ENCODE data around the gene CLTC. TPM values are rescaled to one million over a fixed set of nuclear protein-coding genes. Genes with fewer than 3 reads are reported as not detected.

The CLTC gene
- total and polyA plus RNA-seq, 2 of the 13 experiments (the other 11 are each of a cell fraction or from before 2014, with no cell fraction given): 134 to 283 TPM

GRCh38 chr17:59619298-59620063 lies at the start of gene CLTC (continued):
- TF ChIP-seq GATAD2A (CRISPR knock-in tag; IDR thresholded peaks at IDR 0.05) (peak; percentile 80), KDM1A (CRISPR knock-in tag; IDR thresholded peaks at IDR 0.05) (peak; percentile 61; the same call in 1 of the 2 replicates), ZSCAN20 (CRISPR knock-in tag; IDR thresholded peaks at IDR 0.05; ENCODE audit: borderline replicate concordance) (peak; percentile 67; the same call in 1 of the 2 replicates), PAX8 (CRISPR knock-in tag; IDR thresholded peaks at IDR 0.05; ENCODE audit: borderline replicate concordance) (no peak), BORCS8-MEF2B (CRISPR knock-in tag; IDR thresholded peaks at IDR 0.05) (peak; percentile 60), ZFYVE20 (CRISPR knock-in tag; IDR thresholded peaks at IDR 0.05; ENCODE audit: borderline replicate concordance, low read depth) (no peak; the same call in 1 of the 2 replicates), ZNF761 (CRISPR knock-in tag; conservative IDR thresholded peaks at IDR 0.05) (peak; percentile 97), JUND (CRISPR knock-in tag; IDR thresholded peaks at IDR 0.05) (peak; percentile 35; the same call in 1 of the 2 replicates), KLF16 (CRISPR knock-in tag; IDR thresholded peaks at IDR 0.05) (peak; percentile 74 to 97; a peak in 2 of 4 replicates), FIP1L1 (IDR thresholded peaks at IDR 0.05; ENCODE audit: borderline replicate concordance, insufficient read depth, low read depth, low read length) (peak; percentile 87; the same call in 1 of the 2 replicates), ZNF749 (CRISPR knock-in tag; IDR thresholded peaks at IDR 0.05; ENCODE audit: borderline replicate concordance) (peak; percentile 75; the same call in 1 of the 2 replicates), ZNF136 (CRISPR knock-in tag; IDR thresholded peaks at IDR 0.05; ENCODE audit: low read depth) (no peak; the same call in none of the 2 replicates), ZNF138 (CRISPR knock-in tag; IDR thresholded peaks at IDR 0.05; ENCODE audit: low read depth) (peak; percentile 96), HNRNPH1 (optimal IDR thresholded peaks at IDR 0.05; ENCODE audit: low read depth, low read length) (no peak), ZBTB3 (CRISPR knock-in tag; IDR thresholded peaks at IDR 0.05; ENCODE audit: borderline replicate concordance, low read depth) (peak; percentile 89; the same call in 1 of the 2 replicates), GTF3A (CRISPR knock-in tag; conservative IDR thresholded peaks at IDR 0.05) (peak; percentile 85; the same call in 1 of the 2 replicates), ZNF687 (CRISPR knock-in tag; IDR thresholded peaks at IDR 0.05) (peak; percentile 93), ZNF430 (CRISPR knock-in tag; IDR thresholded peaks at IDR 0.05) (peak; percentile 99), FLYWCH1 (CRISPR knock-in tag; IDR thresholded peaks at IDR 0.05) (0 out of 2 replicates have a peak, but pooled peaks have one; percentile 56)
- TF ChIP-seq, protein P1, sequence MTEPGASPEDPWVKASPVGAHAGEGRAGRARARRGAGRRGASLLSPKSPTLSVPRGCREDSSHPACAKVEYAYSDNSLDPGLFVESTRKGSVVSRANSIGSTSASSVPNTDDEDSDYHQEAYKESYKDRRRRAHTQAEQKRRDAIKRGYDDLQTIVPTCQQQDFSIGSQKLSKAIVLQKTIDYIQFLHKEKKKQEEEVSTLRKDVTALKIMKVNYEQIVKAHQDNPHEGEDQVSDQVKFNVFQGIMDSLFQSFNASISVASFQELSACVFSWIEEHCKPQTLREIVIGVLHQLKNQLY (CRISPR knock-in tag; IDR thresholded peaks at IDR 0.05): peak; percentile 86
- TF ChIP-seq, protein P2, sequence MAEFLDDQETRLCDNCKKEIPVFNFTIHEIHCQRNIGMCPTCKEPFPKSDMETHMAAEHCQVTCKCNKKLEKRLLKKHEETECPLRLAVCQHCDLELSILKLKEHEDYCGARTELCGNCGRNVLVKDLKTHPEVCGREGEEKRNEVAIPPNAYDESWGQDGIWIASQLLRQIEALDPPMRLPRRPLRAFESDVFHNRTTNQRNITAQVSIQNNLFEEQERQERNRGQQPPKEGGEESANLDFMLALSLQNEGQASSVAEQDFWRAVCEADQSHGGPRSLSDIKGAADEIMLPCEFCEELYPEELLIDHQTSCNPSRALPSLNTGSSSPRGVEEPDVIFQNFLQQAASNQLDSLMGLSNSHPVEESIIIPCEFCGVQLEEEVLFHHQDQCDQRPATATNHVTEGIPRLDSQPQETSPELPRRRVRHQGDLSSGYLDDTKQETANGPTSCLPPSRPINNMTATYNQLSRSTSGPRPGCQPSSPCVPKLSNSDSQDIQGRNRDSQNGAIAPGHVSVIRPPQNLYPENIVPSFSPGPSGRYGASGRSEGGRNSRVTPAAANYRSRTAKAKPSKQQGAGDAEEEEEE (CRISPR knock-in tag; IDR thresholded peaks at IDR 0.05; ENCODE audit: borderline replicate concordance): peak; percentile 66; the same call in 1 of the 2 replicates
